ENCODE results near the gene ANKRD16.

GRCh38 chr10:5860066-5860465 lies 29.6 kb downstream of the ANKRD16 start:
- no peak for TF ChIP-seq POLR2A (IDR thresholded peaks at IDR 0.05)
- no peak for TF ChIP-seq CTCF (IDR thresholded peaks at IDR 0.05)
